GM21786 (cell line): ENCODE data around the gene BOD1L1.

Source experiments
- ATAC-seq: cut with Tn5 transposase; IDR thresholded peaks from one replicate; pipeline ENCODE4 v1.9.1; 2021; ENCODE audit not compliant: unreplicated experiment

The BOD1L1 gene

DNA sequence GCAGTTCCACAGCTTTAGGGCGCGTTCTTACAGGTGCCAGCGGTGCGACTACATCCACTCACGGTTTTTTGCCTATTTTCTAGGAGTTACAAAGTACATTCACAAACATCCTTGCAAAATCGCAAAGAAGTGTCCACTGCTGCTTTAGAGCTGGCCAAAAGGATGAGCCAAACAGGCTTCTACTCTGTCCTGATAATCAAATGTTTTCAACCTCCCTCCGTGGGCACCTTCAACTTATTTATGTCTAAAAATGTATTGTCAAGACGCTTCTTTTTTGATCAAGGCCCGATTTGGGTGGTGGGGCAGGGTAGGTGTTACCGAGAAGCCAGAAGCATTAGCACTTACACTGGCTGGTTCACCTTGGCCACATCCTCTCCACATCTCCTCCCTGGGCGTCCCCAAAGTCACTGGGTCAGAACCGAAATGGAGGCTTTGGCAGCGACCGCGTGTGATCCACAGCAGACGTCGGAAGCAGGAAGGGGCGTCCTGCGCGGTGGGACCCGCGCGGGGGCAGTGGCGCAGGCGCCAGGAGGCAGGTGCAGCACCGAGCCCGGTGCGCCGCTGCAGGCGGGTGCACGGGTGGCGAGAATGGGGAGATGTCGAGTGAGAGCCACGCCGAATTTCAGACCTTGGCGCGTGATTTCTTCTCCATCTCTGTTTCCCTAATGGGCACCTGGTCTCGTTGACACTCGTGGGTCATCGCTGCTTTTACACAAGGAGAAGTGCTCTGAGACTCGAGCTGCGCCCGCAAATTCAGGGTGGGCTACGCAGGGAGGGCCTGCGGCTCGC, 100.1 kb downstream of the BOD1L1 start:
- no peak for ATAC-seq

GRCh38 chr4:13526658-13527057, 100.9 kb downstream of the BOD1L1 start:
- ATAC-seq, result no peak

- ATAC-seq, result no peak
Observed at GRCh38 chr4:13525606-13526281, 101.8 kb downstream of the BOD1L1 start.

DNA sequence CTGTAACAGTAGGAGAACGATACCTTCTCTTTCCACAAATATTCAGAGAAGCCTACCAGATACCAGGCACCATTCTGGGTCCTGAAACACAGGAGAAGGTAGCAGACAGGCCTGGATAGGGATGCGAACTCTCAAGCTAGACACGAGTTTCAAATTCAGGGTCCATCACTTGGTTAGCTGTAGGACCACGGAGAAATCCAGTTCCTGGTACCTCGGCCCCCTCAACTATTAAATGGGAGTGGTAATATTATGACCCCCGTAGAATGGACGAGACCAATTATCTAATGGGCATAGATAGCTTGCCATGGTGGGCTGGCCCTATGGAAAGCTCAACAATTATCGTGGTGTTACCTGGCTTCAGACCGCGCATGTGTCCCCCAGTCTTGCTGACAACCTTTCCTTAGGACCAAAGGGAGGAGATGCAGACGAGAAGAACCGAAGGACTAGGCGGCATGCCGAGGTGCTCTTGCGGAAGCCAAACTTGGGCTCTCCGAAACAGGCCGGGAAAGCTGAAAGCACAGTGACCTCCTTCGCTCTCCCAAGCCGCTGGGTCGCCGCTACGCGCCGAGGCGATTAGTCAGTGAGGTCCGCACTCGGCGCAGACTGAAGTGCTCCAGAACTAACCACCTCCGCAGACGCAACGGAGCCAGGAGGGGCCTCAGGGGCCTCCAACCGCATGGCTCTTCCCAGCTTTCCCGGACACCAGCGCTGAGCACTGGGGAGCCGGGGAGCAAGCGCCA, 102.9 kb downstream of the BOD1L1 start:
- no peak for ATAC-seq

GRCh38 chr4:13523591-13524503, 103.7 kb downstream of the BOD1L1 start:
- no peak for ATAC-seq

GRCh38 chr4:13523105-13523477, 104.4 kb downstream of the BOD1L1 start:
- ATAC-seq, result no peak

DNA sequence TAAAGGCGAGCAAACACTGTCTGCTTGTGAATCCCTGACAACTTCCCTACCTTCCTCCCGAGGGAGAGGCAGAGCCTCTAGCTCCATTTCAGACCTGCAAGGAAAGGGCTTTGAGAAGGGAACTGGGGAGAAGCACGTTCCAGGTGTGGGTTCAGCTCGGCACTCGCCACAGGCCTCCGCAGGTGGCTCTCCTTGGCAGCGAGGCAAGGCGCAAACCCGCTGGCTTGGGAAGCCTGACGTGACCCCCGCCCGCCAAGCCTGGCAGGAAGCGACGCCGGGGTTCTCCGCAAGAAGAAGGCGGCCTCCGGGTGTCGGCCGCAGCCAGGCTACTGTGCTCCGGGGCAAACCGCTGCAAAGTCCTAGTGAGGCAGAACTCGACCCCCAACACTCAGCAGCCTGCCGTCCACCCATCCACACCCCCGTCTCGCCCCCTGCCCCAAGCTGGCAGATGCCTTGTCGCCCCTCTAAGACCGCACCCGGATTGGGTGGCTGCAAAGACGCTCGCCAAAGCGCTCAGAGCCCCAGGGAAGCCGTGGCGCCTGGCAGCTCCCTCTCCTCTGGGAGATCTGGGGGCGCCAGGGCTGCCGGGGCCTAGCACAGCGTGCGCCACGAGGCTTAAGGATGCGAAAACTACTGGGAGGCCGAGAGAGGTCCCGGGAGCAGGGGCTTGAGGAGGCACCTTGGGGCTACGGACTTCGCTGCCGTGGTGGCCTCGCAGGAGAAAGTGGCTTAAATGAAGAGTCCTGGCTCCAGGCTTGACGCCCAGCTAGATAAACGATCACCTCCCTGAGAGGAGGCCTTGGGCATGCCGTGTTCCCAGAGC, 105.0 kb downstream of the BOD1L1 start:
- ATAC-seq, result no peak

- ATAC-seq, result no peak
Observed at GRCh38 chr4:13521047-13521446, 106.5 kb downstream of the BOD1L1 start.
